Measurements from ENCODE around the gene LRP11. TPM values are rescaled to one million over a fixed set of nuclear protein-coding genes. Genes with fewer than 3 reads are reported as not detected.

Gene LRP11
- total and polyA plus RNA-seq, 2 of the 13 experiments (the other 11 are each of a cell fraction or from before 2014, with no cell fraction given), result 32.4 to 48.9 TPM

GRCh38 chr6:149863698-149864577 lies at the start of gene LRP11 (continued):
- TF ChIP-seq ZNF432 (CRISPR knock-in tag; IDR thresholded peaks at IDR 0.05; ENCODE audit: borderline replicate concordance) (no peak), POLR2G (IDR thresholded peaks at IDR 0.05; ENCODE audit: low read depth, low read length) (peak; percentile 82), FOXP4 (CRISPR knock-in tag; IDR thresholded peaks at IDR 0.05) (no peak), BORCS8-MEF2B (CRISPR knock-in tag; IDR thresholded peaks at IDR 0.05) (peak; percentile 83; the same call in 1 of the 2 replicates), JARID2 (CRISPR knock-in tag; IDR thresholded peaks at IDR 0.05; ENCODE audit: insufficient replicate concordance) (no peak), DNMT3B (CRISPR knock-in tag; conservative IDR thresholded peaks at IDR 0.05) (no peak), TRAFD1 (CRISPR knock-in tag; IDR thresholded peaks at IDR 0.05; ENCODE audit: borderline replicate concordance) (no peak), SETDB1 (CRISPR knock-in tag; IDR thresholded peaks at IDR 0.05; ENCODE audit: borderline replicate concordance) (no peak), FOXC1 (CRISPR knock-in tag; IDR thresholded peaks at IDR 0.05; ENCODE audit: borderline replicate concordance) (no peak; the same call in none of the 2 replicates), IRF9 (CRISPR knock-in tag; IDR thresholded peaks at IDR 0.05; ENCODE audit: borderline replicate concordance) (peak; percentile 80; the same call in 1 of the 2 replicates), CBX1 (IDR thresholded peaks at IDR 0.05; ENCODE audit: low read depth) (no peak), SOX5 (CRISPR knock-in tag; IDR thresholded peaks at IDR 0.05; ENCODE audit: borderline replicate concordance) (peak; percentile 35; the same call in 1 of the 2 replicates), PRPF4 (IDR thresholded peaks at IDR 0.05; ENCODE audit: low read depth, low read length, poor library complexity, severe bottlenecking) (no peak), EZH2 (conservative IDR thresholded peaks at IDR 0.05; ENCODE audit: low read depth, low read length) (no peak), MLXIP (CRISPR knock-in tag; IDR thresholded peaks at IDR 0.05; ENCODE audit: borderline replicate concordance) (no peak), ZNF230 (CRISPR knock-in tag; IDR thresholded peaks at IDR 0.05) (no peak), WIZ (CRISPR knock-in tag; IDR thresholded peaks at IDR 0.05) (no peak), IKZF1 (IDR thresholded peaks at IDR 0.05) (no peak), CENPT (CRISPR knock-in tag; IDR thresholded peaks at IDR 0.05; ENCODE audit: low read depth) (peak; percentile 37; the same call in 1 of the 2 replicates), ELF1 (CRISPR knock-in tag; IDR thresholded peaks at IDR 0.05) (no peak), MAF1 (CRISPR knock-in tag; IDR thresholded peaks at IDR 0.05; ENCODE audit: borderline replicate concordance) (no peak), RNF2 (conservative IDR thresholded peaks at IDR 0.05; ENCODE audit: low read depth) (peak; percentile 75)
